Left lobe of liver (tissue), 2 donors: Measurements from ENCODE around the gene DDIAS. TPM values are rescaled to one million over a fixed set of nuclear protein-coding genes. Genes with fewer than 3 reads are reported as not detected.
"Not testable (repeated sequence)": the region's sequence is repeated elsewhere in the genome, so short reads cannot be mapped to it uniquely, and the experiment has no call there.

Experiments
- ATAC-seq: fragments of 200-7000 bp; cut with Tn5 transposase; one replicate; pipeline ENCODE4 v1.9.1; 2020; ENCODE audit warnings: mild to moderate bottlenecking, moderate library complexity
- DNase-seq: peaks from one replicate; pipeline ENCODE4 v3.0.0-alpha.2; 2020; ENCODE audit warnings: low spot score
- total RNA-seq: library from RNA; stranded (reverse); gene quantifications from one replicate; pipeline ENCODE4 v1.2.1, GENCODE V29; 2021
- donor health status: DM: no; HTN: no; CAD: no; lungs with moderate emphysema.
- donor health status: DM: no; HTN: yes; CAD: no.

Gene DDIAS
- total RNA-seq = 0.75 TPM

GRCh38 chr11:82901165-82901921 is at the start of gene DDIAS:
Gene DDIAS (plus strand): TSS chr11:82901736. CDS start chr11:82914739, 13,003 bp downstream.
- ATAC-seq = peak; percentile 81
- DNase-seq = peak; percentile 94

- no peak for DNase-seq
Measured at GRCh38 chr11:82854242-82854641, 47.3 kb upstream of the DDIAS start.

GRCh38 chr11:82854916-82855315 is 46.6 kb upstream of the DDIAS start:
- not testable (repeated sequence) for DNase-seq, ATAC-seq

More at GRCh38 chr11:82854242-82854641, 47.3 kb upstream of the DDIAS start:
- no peak for ATAC-seq

GRCh38 chr11:82855616-82856015 is 45.9 kb upstream of the DDIAS start:
- ATAC-seq = no peak

GRCh38 chr11:82857145-82857544 is 44.4 kb upstream of the DDIAS start:
- no peak for DNase-seq
- no peak for ATAC-seq

More at GRCh38 chr11:82855616-82856015, 45.9 kb upstream of the DDIAS start:
- no peak for DNase-seq

- ATAC-seq (no peak), DNase-seq (no peak)
Measured at GRCh38 chr11:82858133-82858532, 43.4 kb upstream of the DDIAS start.

- DNase-seq = no peak
- ATAC-seq = no peak
Measured at GRCh38 chr11:82858556-82859091, 42.9 kb upstream of the DDIAS start.

GRCh38 chr11:82859750-82860149 is 41.8 kb upstream of the DDIAS start:
- DNase-seq (no peak), ATAC-seq (no peak)

- DNase-seq (no peak), ATAC-seq (no peak)
Measured at GRCh38 chr11:82862379-82862778, 39.2 kb upstream of the DDIAS start.

- DNase-seq = no peak
- ATAC-seq = no peak
Measured at GRCh38 chr11:82863209-82863608, 38.3 kb upstream of the DDIAS start.

GRCh38 chr11:82864268-82864667 is 37.3 kb upstream of the DDIAS start:
- peak; percentile 55 for DNase-seq
- ATAC-seq = peak; percentile 88

GRCh38 chr11:82865841-82866240 is 35.7 kb upstream of the DDIAS start:
- DNase-seq = no peak
- ATAC-seq = no peak

- ATAC-seq (peak; percentile 71), DNase-seq (peak; percentile 58)
Measured at GRCh38 chr11:82867495-82868082, 33.9 kb upstream of the DDIAS start.

- peak; percentile 57 for DNase-seq
- ATAC-seq = peak; percentile 91
Measured at GRCh38 chr11:82869657-82870056, 31.9 kb upstream of the DDIAS start.

GRCh38 chr11:82871646-82872045 is 29.9 kb upstream of the DDIAS start:
- DNase-seq (no peak), ATAC-seq (no peak)

GRCh38 chr11:82872377-82873150 is 29.0 kb upstream of the DDIAS start:
- no peak for DNase-seq
- no peak for ATAC-seq

- DNase-seq (no peak), ATAC-seq (peak; percentile 17)
Measured at GRCh38 chr11:82873919-82874333, 27.6 kb upstream of the DDIAS start.

- ATAC-seq (no peak), DNase-seq (no peak)
Measured at GRCh38 chr11:82874646-82875523, 26.7 kb upstream of the DDIAS start.

- peak; percentile 76 for ATAC-seq
- no peak for DNase-seq
Measured at GRCh38 chr11:82883853-82884252, 17.7 kb upstream of the DDIAS start.
